ENCODE measurements around the gene NCR2. TPM values are rescaled to one million over a fixed set of nuclear protein-coding genes. Genes with fewer than 3 reads are reported as not detected.

The NCR2 gene
- total RNA-seq, 1 donor from 2014 or later, result not detected

GRCh38 chr6:41377071-41377470 lies 41.7 kb downstream of the NCR2 start:
- DNase-seq (ENCODE audit: low spot score), result no peak

GRCh38 chr6:41379306-41379705 lies 43.9 kb downstream of the NCR2 start:
- TF ChIP-seq, protein P1, sequence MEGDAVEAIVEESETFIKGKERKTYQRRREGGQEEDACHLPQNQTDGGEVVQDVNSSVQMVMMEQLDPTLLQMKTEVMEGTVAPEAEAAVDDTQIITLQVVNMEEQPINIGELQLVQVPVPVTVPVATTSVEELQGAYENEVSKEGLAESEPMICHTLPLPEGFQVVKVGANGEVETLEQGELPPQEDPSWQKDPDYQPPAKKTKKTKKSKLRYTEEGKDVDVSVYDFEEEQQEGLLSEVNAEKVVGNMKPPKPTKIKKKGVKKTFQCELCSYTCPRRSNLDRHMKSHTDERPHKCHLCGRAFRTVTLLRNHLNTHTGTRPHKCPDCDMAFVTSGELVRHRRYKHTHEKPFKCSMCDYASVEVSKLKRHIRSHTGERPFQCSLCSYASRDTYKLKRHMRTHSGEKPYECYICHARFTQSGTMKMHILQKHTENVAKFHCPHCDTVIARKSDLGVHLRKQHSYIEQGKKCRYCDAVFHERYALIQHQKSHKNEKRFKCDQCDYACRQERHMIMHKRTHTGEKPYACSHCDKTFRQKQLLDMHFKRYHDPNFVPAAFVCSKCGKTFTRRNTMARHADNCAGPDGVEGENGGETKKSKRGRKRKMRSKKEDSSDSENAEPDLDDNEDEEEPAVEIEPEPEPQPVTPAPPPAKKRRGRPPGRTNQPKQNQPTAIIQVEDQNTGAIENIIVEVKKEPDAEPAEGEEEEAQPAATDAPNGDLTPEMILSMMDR (IDR thresholded peaks at IDR 0.05), result no peak
- H3K27me3 Mint-ChIP-seq (ENCODE audit: low read depth), result peaks cover 68% of the 10 kb centered on the region
- peaks cover 3% of the 10 kb centered on the region for H3K9me3 Mint-ChIP-seq (ENCODE audit: low read depth)

More at GRCh38 chr6:41377071-41377470, 41.7 kb downstream of the NCR2 start:
- H3K27ac Mint-ChIP-seq (ENCODE audit: unreplicated experiment), result no peak overlapping the region
- peaks cover 3% of the 10 kb centered on the region for H3K9me3 Mint-ChIP-seq (ENCODE audit: low read depth)
- no peak overlapping the region for H3K4me3 Mint-ChIP-seq (ENCODE audit: unreplicated experiment)
- no peaks in the 10 kb centered on the region for H3K36me3 Mint-ChIP-seq (ENCODE audit: low read depth)
- H3K27me3 Mint-ChIP-seq (ENCODE audit: low read depth), result peaks cover 71% of the 10 kb centered on the region
- TF ChIP-seq, protein P1 (IDR thresholded peaks at IDR 0.05), result no peak
- peaks cover 31% of the 10 kb centered on the region for H3K4me1 Mint-ChIP-seq (ENCODE audit: low read depth)

DNA sequence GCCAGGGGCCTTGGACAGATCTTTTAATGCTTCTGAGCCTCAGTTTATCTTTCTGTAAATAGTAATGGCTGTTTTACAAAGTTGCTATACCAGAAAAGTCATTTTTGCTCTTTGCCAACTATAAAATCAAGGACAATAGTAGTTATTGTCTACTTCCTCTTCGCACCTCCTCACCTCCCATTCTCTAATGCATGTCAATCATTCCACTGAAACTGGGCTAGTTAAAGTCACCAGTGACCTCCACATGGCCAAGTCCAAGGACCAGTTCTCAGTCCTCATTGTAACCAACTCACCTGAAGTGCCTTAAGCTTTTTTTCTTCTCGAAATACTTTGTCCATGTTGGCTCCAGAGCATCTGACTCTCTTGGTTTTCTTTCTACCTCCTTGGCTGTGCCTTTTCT lies 51.2 kb downstream of the NCR2 start:
- Mint-ChIP-seq H3K36me3 (ENCODE audit: low read depth) (peaks cover 5% of the 10 kb centered on the region), H3K27me3 (ENCODE audit: low read depth) (peaks cover 39% of the 10 kb centered on the region), H3K9me3 (ENCODE audit: low read depth) (peaks cover 7% of the 10 kb centered on the region), H3K4me1 (ENCODE audit: low read depth) (no peaks in the 10 kb centered on the region), H3K27ac (ENCODE audit: unreplicated experiment) (no peak overlapping the region), H3K4me3 (ENCODE audit: unreplicated experiment) (no peak overlapping the region)
- TF ChIP-seq, protein P1 (IDR thresholded peaks at IDR 0.05), result no peak
- no peak for DNase-seq (ENCODE audit: low spot score)

More at GRCh38 chr6:41379306-41379705, 43.9 kb downstream of the NCR2 start:
- Mint-ChIP-seq H3K27ac (ENCODE audit: unreplicated experiment) (no peak overlapping the region), H3K4me1 (ENCODE audit: low read depth) (peaks cover 14% of the 10 kb centered on the region), H3K36me3 (ENCODE audit: low read depth) (no peaks in the 10 kb centered on the region), H3K4me3 (ENCODE audit: unreplicated experiment) (no peak overlapping the region)
- DNase-seq (ENCODE audit: low spot score), result no peak

GRCh38 chr6:41392246-41392645 lies 56.8 kb downstream of the NCR2 start:
- Mint-ChIP-seq H3K27me3 (ENCODE audit: low read depth) (peaks cover 37% of the 10 kb centered on the region), H3K4me3 (ENCODE audit: unreplicated experiment) (no peak overlapping the region), H3K36me3 (ENCODE audit: low read depth) (peaks cover 13% of the 10 kb centered on the region), H3K27ac (ENCODE audit: unreplicated experiment) (no peak overlapping the region), H3K9me3 (ENCODE audit: low read depth) (peaks cover 25% of the 10 kb centered on the region), H3K4me1 (ENCODE audit: low read depth) (no peaks in the 10 kb centered on the region)
- no peak for DNase-seq (ENCODE audit: low spot score)
- TF ChIP-seq, protein P1 (IDR thresholded peaks at IDR 0.05), result no peak

DNA sequence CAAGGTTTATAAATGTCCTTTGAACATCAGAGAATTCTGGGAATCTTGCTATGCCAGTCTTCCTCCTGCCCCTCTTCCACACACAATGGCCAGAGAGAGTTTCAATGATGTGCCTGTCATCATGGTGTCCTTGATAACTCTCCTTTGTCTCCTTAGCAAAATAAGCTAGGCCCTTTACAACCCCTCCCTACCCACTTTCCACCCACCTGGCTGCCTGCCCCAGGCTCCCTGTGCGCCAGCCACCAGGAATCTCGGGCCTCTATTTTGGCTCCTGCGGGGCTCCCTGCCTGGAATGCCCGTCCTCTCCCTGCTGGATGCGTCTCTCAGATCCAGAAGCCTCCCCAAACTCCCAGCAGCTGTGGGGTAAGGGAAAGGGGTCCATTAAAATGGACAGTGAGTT lies 60.9 kb downstream of the NCR2 start:
- H3K4me1 Mint-ChIP-seq (ENCODE audit: low read depth), result no peaks in the 10 kb centered on the region
- no peak for DNase-seq (ENCODE audit: low spot score)
- no peak overlapping the region for H3K4me3 Mint-ChIP-seq (ENCODE audit: unreplicated experiment)
- H3K9me3 Mint-ChIP-seq (ENCODE audit: low read depth), result peaks cover 20% of the 10 kb centered on the region
- no peak overlapping the region for H3K27ac Mint-ChIP-seq (ENCODE audit: unreplicated experiment)
- peaks cover 8% of the 10 kb centered on the region for H3K36me3 Mint-ChIP-seq (ENCODE audit: low read depth)
- TF ChIP-seq, protein P1 (IDR thresholded peaks at IDR 0.05), result no peak
- peaks cover 42% of the 10 kb centered on the region for H3K27me3 Mint-ChIP-seq (ENCODE audit: low read depth)

Measured in chondrocyte (in vitro differentiated cells).